Skin epidermis (tissue), 12 donors: ENCODE results near the gene GCA.

Experiments used
- H3K27ac ChIP-seq, 21 experiments: fragments of 200-600 bp; sonication (generic) in 11 of 21; one replicate each; pipeline ENCODE4 v1.5.0; 2020; ENCODE audit warnings: mild to moderate bottlenecking in 3 of 21, inconsistent platforms in 2 of 21, moderate library complexity in 2 of 21
- H3K4me3 ChIP-seq, 7 experiments: fragments of 200-600 bp; sonication (generic) in 2 of 7; one replicate each; pipeline ENCODE4 v1.5.0; 2020; ENCODE audit warnings: inconsistent platforms in 2 of 7, mild to moderate bottlenecking in 2 of 7, moderate library complexity in 1 of 7

The GCA gene

DNA sequence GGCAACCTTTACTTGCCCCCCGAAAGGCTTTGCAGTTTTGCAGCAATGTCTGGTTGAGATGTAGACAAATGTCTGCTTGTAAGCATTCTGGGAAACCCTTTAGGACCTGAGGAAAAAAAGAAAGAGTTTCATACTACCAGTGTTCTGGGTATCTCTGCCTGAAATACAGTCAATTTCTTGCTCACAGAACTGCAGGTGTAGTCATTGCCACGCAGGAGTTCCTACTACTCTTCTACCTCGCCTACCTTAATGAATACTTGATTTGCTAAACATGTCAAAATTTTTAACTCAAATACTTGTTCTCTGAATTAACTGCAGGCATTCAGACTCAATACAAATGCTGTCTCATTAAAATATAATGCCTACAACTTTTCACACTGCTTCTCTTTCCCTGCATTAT, 56.4 kb downstream of the GCA start:
- no peak overlapping the region for H3K27ac ChIP-seq
- H3K4me3 ChIP-seq, result no peak overlapping the region

- H3K27ac ChIP-seq, result no peak overlapping the region
- no peak overlapping the region for H3K4me3 ChIP-seq
Measured at GRCh38 chr2:162401871-162402270, 57.9 kb downstream of the GCA start.

GRCh38 chr2:162403884-162404283, 60.0 kb downstream of the GCA start:
- H3K4me3 ChIP-seq, result no peak overlapping the region
- H3K27ac ChIP-seq, result no peak overlapping the region
